Stimulated activated CD4-positive, alpha-beta T cell treated with anti-CD3 and anti-CD28 coated beads, Interleukin-2, amount 100 ng/mL, for 48 hours (primary cell): Measurements from ENCODE around the gene AKR1C4.
"Not testable (repeated sequence)": the region's sequence is repeated elsewhere in the genome, so short reads cannot be mapped to it uniquely, and the experiment has no call there.

Source experiments
- DNase-seq, 2 donors: peaks; one replicate each; pipeline ENCODE4 v3.0.0-alpha.2; 2020

The AKR1C4 gene

DNA sequence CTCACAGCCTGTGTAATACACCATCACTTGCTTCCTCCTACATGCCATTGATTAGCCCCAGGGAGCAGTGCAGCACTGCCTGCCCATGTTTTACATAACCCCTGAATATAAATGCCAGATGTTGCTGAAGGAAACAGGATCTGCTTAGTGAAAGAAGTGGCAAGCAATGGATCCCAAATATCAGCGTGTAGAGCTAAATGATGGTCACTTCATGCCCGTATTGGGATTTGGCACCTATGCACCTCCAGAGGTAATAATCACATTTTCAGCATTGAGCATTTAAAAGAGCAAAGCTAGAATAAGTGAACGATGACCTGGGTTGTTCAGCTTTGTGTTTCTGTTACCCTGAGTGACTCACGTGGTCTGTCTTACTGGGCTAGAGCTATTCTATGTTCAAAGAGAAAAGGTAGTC is at the start of gene AKR1C4:
Gene AKR1C4 (plus strand): TSS at position 136 of the 412 bp plus-strand sequence. CDS start 31 bp downstream, at position 167.
- DNase-seq, result no peak

DNA sequence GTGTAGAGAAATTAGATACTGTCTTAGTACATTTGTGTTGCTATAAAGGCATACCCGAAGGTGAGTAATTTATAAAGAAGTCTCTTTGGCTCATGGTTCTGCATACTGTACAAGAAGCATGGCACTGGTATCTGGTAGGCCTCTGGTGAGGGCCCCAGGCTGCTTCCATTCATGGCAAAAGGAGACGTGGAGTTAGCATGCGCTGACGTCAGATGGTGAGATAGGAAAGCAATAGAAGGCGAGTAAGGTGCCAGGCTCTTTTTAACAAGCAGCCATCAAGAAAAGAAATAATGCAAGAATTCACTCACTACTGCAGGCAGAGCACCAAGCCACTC is 49.8 kb upstream of the AKR1C4 start:
- DNase-seq, result no peak

DNA sequence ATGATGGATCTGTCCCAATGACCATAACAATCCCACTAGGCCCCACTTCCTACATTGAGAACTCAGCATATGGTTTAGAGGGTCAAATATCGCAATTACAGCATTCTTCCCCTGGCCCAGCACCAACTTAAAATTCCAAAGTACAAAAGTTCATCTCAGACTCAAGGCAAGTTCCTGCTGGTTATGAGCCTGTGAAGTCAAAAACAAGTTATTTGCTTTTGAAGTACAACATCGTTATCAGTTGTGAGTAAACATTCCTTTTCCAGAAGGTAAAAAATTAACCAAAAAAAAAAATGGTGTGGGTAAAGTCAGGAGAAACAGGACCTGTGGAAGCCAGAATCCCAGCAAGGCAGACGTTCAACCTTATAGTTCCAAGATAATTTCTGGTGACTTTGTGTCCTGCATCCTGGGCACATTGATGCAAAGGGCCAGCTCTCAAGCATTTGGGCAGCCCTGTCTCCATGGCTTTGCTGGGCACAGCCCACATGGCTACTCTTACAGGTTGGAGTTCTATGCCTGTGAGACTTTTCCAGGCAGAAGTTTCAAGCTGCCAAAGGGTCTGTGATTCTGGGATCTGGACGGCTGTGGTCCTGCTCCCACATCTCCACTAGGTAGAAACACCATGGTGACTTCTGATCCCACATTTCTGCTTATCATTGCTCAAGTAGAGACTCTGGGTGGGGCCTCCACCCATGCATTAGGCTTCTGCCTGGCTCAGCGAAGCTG is 49.2 kb upstream of the AKR1C4 start:
- no peak for DNase-seq

DNA sequence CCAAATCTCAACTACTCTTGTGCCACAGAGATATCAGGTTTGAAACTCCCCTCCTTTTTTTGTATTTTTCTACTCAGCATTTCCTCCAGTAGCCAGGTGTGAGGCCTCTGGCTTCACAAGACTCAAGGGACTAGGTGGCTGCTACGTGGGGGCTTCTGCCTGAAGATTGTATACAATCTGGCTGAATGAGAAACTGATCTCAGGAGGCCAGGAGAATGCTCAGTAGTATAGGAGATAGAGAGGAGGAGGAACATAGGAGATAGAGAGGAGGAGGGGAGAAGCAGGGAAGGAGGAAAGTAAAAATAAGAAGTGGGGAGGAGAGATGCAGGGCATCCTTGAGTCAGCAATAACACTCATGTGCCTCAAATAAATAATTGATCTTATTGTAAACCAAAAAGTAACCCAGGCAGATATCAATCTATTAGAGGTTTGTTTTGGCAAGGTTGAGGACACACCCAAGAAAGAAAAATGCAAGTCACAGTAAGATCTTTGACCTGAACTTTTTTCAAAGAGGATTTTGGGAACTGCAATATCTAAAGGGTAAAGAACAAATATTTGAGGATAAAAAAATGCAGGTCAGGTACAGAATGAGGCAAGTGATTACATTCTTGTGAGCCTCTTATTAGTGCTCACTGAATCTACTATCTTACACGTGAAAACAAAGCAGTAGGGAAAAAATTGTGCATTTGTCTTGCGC is 48.5 kb upstream of the AKR1C4 start:
- no peak for DNase-seq

DNA sequence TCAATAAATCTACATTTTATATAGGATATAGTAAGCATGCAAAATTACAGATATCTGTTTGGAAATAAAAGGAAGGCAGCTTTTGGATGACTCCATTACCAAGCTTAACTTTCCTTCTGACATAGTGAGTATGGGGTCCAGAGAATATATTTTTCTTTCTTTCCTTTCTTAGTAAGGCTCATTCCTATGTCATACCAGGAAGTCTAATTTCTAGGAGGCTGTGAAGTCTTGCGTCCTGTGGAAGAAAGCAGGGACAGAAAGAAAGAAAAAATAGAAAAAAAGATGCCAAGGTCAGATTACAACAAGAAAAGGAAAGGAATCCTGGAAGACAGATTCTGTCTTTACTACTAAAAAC is 48.0 kb upstream of the AKR1C4 start:
- DNase-seq, result no peak

DNA sequence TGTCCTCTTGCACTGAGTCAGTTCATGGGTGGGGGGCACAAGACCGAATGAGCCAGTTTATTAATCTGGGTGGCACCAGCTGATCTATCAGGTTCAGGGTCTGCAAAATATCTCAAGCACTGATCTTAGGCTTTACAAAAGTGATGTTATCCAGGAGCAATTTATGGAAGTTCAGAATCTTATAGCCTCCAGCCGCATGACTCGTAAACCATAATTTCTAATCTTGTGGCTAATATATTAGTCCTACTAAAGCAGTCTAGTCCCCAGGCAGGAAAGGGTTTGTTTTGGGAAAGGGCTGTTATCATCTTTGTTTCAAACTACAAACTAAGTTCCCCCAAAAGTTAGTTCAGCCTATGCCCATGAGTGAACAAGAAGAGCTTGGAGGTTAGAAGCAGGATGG is 45.6 kb upstream of the AKR1C4 start:
- DNase-seq, result no peak

DNA sequence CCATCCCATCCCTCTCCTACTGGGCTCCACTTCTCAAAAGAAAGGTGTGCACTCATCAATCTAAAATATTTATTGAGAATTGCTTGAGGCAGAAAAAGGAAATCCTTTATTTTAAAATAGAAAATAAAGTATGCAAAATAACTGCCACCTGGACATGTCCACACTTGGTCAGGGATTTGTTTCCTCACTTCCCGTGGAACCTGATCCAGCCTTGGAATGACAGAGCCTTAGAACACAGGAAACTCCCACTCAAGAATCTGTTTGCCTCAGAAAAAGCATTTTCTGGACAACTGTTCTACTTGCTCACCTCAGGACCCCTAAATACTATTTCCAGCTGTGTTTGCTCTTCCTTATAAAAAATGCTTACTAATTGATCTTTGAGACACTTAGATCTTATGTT is 40.7 kb upstream of the AKR1C4 start:
- DNase-seq, result no peak

DNA sequence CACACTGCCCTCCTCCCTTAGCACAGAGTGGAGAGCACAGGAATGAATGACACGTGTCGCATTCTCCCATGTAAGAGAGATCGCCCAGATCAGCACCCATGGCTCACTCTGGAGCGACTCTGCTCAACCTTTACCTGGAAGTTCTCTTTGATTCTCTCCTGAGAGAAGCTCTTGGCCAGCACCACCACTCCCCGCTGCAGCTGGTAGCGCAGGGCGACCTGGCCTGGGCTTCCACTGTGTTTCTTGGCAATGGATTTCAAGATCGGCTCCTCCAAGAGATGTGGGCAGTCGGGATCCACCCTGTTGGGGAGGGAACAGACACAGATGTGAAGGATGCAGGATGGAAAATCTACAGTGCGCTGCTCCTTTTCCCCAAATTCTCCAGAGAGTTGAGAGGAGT is 39.1 kb upstream of the AKR1C4 start:
- no peak for DNase-seq

DNA sequence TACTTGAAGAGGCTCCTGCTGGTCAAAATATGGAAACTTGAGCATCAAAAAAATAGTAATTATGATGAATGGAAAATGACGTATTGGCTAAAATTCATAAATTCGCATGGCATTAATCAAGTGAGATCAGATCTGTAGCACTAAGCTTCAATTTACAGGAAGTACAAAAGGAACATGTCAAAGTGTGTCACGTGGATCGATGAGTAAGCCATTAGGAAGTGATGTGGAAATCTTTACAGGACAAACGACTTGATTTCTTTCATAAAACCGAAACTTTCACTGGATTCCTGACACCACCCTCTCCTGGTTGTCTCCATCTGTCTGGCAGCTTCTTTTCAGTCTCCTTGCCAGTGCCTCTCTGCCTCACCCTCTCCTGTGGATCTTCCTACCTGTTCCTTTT is 37.5 kb upstream of the AKR1C4 start:
- no peak for DNase-seq

DNA sequence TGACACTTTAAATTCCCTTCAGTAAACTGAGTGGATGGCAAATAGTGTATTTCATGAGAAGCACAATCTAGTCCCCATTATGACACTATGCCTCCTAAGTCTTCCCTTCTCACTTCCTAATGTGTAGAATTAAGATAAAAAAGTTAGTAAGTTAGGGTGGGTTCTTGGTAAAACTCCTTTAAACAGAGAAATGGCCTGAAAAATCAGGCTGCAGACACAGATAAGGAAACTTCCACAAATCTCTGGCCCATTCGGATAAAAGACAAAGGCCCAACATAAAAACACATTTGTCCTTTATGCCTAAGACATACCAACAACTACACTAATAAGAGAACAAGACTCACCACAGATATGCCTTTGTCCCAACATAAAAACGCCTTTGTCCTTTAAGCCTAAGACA is 33.1 kb upstream of the AKR1C4 start:
- no peak for DNase-seq

DNA sequence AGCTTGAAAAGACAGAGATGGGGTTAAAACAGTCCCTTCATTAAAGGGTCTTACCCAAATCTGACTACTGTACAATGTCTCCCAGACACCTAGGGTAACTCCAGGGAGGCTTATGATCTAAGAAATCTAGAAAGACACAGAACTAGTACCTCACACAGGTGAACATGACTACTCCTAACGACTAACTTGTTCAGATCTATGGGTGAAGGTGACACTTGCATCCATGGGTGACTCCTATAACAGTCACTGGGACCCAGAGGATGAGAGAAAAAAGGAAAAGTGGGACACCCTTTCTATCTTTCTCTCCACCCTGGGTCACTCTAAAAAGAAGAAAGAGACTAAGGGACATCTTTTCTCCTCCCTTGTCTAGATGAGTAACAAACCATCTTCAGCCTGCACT is 30.9 kb upstream of the AKR1C4 start:
- DNase-seq, result no peak

DNA sequence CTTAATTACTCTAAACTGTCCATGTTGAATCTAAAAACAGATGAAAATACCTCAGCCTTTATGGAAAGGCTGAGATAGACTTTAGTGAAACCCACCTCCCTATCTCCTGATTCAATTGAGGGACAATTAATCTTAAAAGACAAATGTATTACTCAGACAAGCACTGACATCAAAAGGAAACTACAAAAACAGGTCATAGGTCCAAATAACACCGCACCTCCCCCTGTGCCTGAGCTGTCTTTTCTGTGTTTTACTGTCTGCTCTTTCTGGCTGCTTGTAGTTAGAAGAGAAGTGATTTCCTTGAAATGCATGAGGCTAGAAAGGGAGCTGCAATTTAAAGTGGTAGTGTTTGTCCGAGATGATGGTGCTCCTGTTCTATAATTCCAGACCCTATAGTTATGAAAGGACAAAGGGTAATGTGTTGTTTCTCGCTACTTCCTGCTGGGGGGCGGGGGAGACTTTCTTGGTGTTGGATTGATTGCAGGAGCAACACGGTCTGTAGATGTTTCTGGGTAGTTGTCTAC is 27.7 kb upstream of the AKR1C4 start:
- no peak for DNase-seq

DNA sequence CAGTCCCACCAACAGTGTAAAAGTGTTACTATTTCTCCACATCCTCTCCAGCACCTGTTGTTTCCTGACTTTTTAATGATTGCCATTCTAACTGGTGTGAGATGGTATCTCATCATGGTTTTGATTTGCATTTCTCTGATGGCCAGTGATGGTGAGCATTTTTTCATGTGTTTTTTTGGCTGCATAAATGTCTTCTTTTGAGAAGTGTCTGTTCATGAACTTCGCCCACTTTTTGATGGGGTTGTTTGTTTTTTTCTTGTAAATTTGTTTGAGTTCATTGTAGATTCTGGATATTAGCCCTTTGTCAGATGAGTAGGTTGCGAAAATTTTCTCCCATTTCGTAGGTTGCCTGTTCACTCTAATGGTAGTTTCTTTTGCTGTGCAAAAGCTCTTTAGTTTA is 21.1 kb upstream of the AKR1C4 start:
- DNase-seq, result not testable (repeated sequence)

DNA sequence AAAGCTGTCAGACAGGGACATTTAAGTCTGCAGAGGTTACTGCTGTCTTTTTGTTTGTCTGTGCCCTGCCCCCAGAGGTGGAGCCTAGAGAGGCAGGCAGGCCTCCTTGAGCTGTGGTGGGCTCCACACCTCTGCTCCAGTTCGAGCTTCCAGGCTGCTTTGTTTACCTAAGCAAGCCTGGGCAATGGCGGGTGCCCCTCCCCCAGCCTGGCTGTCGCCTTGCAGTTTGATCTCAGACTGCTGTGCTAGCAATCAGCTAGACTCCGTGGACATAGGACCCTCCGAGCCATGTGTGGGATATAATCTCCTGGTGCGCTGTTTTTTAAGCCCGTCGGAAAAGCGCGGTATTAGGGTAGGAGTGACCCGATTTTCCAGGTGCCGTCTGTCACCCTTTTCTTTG is 16.1 kb upstream of the AKR1C4 start:
- DNase-seq, result not testable (repeated sequence)

DNA sequence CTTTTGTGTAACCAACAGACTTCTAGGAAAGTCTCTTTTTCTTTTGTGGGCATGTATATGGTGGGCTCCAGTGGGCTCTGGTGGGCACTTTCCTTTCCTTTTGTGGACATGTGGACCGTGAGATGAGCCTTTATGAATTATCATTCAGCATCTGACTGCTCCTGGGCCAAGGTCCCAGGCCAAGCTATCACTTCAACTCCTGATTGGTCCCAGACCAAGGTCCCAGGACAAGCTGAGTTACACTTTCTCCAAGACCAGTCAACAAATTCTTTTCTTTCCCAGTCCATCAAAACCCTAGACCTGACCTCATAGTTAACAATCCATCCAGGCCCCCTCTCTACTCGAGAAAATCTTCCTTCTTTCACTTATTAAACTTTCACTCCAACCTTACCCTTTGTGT is 12.7 kb upstream of the AKR1C4 start:
- DNase-seq, result no peak

DNA sequence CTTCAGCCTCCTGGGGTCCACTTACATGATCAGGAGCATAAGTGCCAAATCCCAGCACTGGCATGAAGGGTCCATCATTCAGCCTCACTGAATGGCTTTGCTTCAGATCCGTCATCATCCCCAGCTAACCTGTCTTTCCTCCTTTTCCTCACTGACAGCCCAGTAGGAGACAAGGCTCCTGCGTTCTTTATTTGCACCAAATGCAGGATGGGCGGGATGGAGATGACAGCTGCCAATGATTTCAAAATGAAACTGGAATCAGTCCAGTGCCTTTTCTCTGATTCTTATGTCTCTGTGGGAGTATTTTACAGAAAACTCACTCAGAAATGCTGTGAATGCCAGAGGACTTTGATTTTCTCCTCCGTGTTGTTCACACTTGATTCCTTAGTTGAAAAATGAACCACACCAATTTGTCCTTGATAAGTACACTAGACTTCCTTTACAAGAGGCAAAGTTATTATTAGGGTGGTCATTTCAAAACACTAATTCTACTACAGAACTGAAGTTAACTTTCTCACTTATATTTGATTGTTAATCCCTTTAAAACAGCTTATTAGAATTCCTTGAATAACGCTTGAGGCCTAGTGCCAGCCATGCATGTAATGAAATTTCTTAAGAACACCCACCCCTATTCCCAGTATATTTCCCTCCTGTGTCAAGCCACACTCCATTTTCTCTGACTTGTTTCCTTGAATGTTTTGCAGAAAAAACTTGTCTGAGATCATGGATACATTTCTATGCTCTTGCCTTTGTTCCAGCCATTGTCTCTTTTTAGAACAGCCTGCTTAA is 11.5 kb upstream of the AKR1C4 start, which contains the start of gene AKR1C8:
Gene AKR1C8 (minus strand): TSS at position 164 of the 789 bp plus-strand sequence. CDS start 46 bp downstream, at position 118.
- no peak for DNase-seq

DNA sequence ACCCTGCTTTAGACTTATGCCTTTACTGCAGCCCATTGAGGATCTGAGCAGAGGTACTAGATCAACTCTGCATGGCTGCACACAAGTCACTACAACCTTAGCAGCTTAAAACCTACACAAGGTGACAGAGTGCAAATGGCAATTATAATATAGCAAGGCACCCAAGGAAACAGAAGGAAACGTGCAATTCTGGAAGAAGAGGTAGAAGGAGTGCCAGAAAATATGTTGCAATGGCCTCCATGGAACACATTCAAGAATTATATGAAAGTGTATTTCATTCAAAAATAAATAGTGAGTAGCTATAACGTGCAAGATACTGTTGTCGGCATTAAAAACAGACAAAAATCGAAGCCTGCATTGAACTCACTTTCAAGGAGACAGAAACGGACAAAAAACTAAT is 8.8 kb upstream of the AKR1C4 start:
- no peak for DNase-seq

DNA sequence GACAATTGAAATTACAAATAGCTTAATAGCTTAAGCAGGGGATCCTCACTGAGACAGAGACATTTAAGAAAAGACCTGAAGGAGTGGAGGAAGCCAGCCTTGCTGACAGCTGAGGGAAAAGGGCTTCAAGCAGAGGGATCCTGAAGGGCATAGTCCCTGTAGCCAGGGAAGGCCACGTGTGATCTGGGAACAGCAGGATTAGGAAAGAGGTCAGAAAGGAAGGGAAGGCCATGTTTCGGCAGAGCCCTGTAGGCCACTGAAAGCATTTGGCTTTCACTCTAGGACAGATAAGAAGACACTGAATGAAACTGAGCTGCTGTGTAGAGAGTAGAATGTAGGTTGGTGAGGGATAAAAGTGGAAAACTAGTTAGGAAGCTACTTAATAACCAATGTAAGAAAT is 8.3 kb upstream of the AKR1C4 start:
- no peak for DNase-seq

DNA sequence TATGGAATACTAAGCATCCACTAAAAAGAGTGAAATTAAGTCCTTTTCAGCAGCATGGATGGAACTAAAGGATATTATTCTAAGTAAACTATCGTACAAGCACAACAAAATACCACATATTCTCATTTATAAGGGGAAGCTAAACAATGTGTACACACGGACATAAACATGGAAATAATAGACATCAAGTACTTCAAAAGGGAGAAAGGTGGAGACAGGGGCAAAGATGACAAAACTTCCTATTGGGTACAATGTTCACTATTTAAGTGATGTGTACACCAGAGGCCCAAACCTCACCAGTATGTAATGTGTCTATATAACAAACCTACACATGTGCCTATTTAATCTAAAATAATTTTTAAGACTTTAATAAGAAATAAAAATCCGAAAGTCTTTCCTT is 2.2 kb upstream of the AKR1C4 start:
- no peak for DNase-seq

DNA sequence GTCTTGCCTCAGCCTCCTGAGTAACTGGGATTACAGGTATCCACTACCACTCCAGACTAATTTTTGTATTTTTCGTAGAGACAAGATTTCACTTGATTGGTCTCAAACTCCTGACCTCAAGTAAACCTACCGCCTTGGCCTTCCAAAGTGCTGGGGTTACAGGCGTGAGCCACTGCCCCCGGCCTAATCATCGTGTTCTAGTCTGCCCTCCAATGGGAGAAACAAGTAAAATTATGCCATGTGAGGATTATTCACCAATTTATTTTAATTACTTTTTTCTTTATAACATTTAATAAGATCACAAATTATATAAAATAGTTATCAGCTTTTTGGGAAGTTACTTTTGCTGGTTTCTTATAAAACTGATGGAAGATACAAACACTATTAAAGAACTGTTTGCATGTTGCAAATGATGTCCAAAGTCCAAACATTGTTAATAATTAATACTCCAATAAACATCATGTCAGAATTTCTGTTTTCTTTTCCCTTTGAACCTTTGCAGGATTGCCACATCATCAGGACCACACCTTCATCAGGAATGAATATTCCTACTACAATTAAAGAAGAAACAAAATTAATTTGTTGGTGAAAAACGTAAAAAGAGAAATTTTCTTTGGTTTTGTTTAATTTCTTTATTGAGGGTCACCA is 786 bp upstream of the AKR1C4 start:
- DNase-seq, result no peak

DNA sequence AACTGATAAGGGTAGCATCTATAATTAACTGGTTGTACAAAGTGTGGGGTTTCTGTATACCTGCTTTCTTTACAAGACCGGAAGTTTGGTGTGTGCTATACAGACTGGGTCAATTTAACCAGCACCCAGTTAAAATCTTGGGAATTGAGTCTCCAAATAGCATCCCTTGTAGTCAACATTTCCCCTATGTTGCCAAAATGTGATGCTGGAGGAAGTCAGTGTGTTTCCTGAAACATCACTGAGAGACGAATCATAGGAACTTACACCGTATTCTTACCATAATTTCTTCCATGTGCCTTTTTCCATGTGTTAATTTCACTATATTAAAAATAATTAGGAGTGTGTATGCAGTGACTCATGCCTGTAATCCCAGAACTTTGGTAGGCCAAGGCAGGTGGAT is 1.7 kb downstream of the AKR1C4 start:
- DNase-seq, result no peak

DNA sequence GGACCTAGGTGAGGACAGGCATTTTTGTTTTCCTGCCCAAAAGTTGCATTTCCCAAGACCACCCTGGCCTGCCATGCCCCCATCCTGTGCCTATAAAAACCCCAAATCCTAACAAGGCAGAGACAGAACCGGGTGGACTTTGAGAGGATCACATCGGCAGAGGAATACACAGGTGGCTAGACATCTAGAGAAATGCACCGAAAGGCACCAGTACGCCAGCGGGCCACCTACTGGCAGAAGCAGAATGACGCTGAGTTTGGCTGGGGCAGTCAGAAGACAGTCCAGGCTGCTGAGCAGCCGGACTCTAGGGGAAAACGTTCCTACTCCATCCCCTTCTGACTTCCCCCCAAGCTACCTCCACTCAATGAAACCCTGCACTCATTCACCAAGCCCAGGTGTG is 2.8 kb downstream of the AKR1C4 start:
- DNase-seq, result no peak

DNA sequence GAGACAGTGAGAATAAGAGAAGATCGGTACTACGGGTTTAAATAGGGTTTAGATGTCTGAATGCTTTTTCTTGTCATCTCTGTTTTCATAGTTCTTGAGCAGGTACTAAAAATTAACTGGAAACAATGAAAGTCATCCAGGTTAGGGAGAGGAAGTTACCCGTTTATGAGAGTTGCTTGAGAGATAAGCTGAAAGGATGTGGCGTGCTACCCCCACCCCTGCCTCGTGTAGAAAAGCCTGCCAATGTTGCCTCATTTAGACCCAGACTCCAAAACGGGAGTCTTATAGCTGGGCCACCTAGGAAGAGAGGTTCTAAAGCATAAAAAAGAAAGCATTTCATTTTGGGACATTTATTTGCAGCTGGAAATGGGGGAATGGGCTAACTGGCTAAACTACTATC is 10.2 kb downstream of the AKR1C4 start:
- DNase-seq, result no peak
